Endodermal cell (in vitro differentiated cells): Measurements from ENCODE around the gene C3. TPM values are rescaled to one million over a fixed set of nuclear protein-coding genes. Genes with fewer than 3 reads are reported as not detected.

Experiments used
- DNase-seq: peaks from one replicate; pipeline ENCODE4 v3.0.0-alpha.2; 2017
- H3K27ac ChIP-seq: 2 replicates; pipeline ENCODE4 v1.5.1; 2013; ENCODE audit warnings: mild to moderate bottlenecking, low read depth, low read length, moderate library complexity
- H3K27me3 ChIP-seq: 2 replicates; pipeline ENCODE4 v1.6.1; 2013; ENCODE audit warnings: mild to moderate bottlenecking, low read length, moderate library complexity; ENCODE audit not compliant: insufficient read depth, control insufficient read depth, poor library complexity, severe bottlenecking
- H3K36me3 ChIP-seq: 2 replicates; pipeline ENCODE4 v1.7.0; 2013; ENCODE audit warnings: mild to moderate bottlenecking, low read length, moderate library complexity; ENCODE audit not compliant: control insufficient read depth, insufficient read depth
- H3K4me1 ChIP-seq: one replicate; pipeline ENCODE4 v1.7.0; 2013; ENCODE audit warnings: low read length; ENCODE audit not compliant: control insufficient read depth, insufficient read depth
- H3K4me3 ChIP-seq: 2 replicates; pipeline ENCODE4 v1.5.1; 2013; ENCODE audit warnings: mild to moderate bottlenecking, low read length, moderate library complexity
- H3K9ac ChIP-seq: 2 replicates; pipeline ENCODE4 v1.6.1; 2013; ENCODE audit warnings: mild to moderate bottlenecking, low read length, moderate library complexity; ENCODE audit not compliant: poor library complexity, severe bottlenecking; ENCODE audit errors: extremely low read depth
- H3K9me3 ChIP-seq: 2 replicates; pipeline ENCODE4 v1.6.1; 2013; ENCODE audit warnings: mild to moderate bottlenecking, low read length, moderate library complexity; ENCODE audit not compliant: control insufficient read depth
- H3K27ac Mint-ChIP-seq: 2 replicates; pipeline ENCODE4 v1.8.0; 2020; ENCODE audit warnings: mixed read lengths
- H3K27me3 Mint-ChIP-seq: 2 replicates; pipeline ENCODE4 v1.8.0; 2021; ENCODE audit warnings: mild to moderate bottlenecking, mixed read lengths; ENCODE audit not compliant: insufficient read depth
- H3K36me3 Mint-ChIP-seq: 2 replicates; pipeline ENCODE4 v1.8.0; 2020; ENCODE audit warnings: low read depth, mixed read lengths
- H3K4me1 Mint-ChIP-seq: 2 replicates; pipeline ENCODE4 v1.8.0; 2020; ENCODE audit warnings: mixed read lengths
- H3K4me3 Mint-ChIP-seq: 2 replicates; pipeline ENCODE4 v1.8.0; 2020; ENCODE audit warnings: mild to moderate bottlenecking, moderate library complexity, mixed read lengths
- H3K9me3 Mint-ChIP-seq: 2 replicates; pipeline ENCODE4 v1.8.0; 2020; ENCODE audit warnings: mild to moderate bottlenecking, mixed read lengths
- CTCF ChIP-seq: fragments of 200-600 bp; sonication (generic); conservative IDR thresholded peaks from 2 replicates; pipeline ENCODE4 v1.5.0; 2021; ENCODE audit warnings: antibody characterized with exemption, mild to moderate bottlenecking
- WGBS, 2 experiments: methylation state at CpG; one replicate each; pipeline versions ENCODE4 v1.1.5 to v1.1.7; 2013; ENCODE audit warnings: missing lambda C conversion rate in 2 of 2, mixed read lengths in 1 of 2; ENCODE audit not compliant: insufficient coverage in 1 of 2, insufficient read length in 1 of 2; 5-methylcytosine and 5-hydroxymethylcytosine counted together
- total RNA-seq, 2 donors: library from RNA; stranded (reverse); fragmentation: NEBNext Ultra II Directional in 1 of 2; extraction: Animal tissue kit (Norgen Biotek cat#: 25700) in 1 of 2; gene quantifications; 2 replicates in 1 of 2; 3 replicates in 1 of 2; pipeline ENCODE4 v1.2.1, GENCODE V29; 2021

Gene C3
- total RNA-seq, 2 donors from 2014 or later, result 13.7 to 23.5 TPM

GRCh38 chr19:6729573-6730152 is 9.2 kb upstream of the C3 start:
- H3K27me3 Mint-ChIP-seq, result no peaks in the 10 kb centered on the region
- no peak overlapping the region for H3K27ac Mint-ChIP-seq
- no peak for DNase-seq
- TF ChIP-seq CTCF, result no peak
- peaks cover 28% of the 10 kb centered on the region for H3K36me3 Mint-ChIP-seq
- peaks cover 14% of the 10 kb centered on the region for H3K36me3 ChIP-seq
- 95 to 98% methylated on average over 14 to 23 of the region's 23 CpGs for WGBS, 2 experiments
- H3K4me3 ChIP-seq, result no peak overlapping the region
- no peak overlapping the region for H3K27ac ChIP-seq
- no peaks in the 10 kb centered on the region for H3K4me1 ChIP-seq
- H3K9me3 ChIP-seq, result no peaks in the 10 kb centered on the region
- H3K27me3 ChIP-seq, result no peaks in the 10 kb centered on the region
- no peak overlapping the region for H3K4me3 Mint-ChIP-seq
- H3K9me3 Mint-ChIP-seq, result peaks cover 8% of the 10 kb centered on the region
- no peak overlapping the region for H3K9ac ChIP-seq
- H3K4me1 Mint-ChIP-seq, result peaks cover 3% of the 10 kb centered on the region

- Histone ChIP-seq H3K9me3 (no peaks in the 10 kb centered on the region), H3K9ac (no peak overlapping the region), H3K4me1 (no peaks in the 10 kb centered on the region), H3K27me3 (no peaks in the 10 kb centered on the region), H3K36me3 (peaks cover 12% of the 10 kb centered on the region), H3K4me3 (no peak overlapping the region), H3K27ac (no peak overlapping the region)
- Mint-ChIP-seq H3K4me1 (peaks cover 7% of the 10 kb centered on the region), H3K9me3 (peaks cover 8% of the 10 kb centered on the region), H3K27ac (peak overlapping the region; percentile 72), H3K4me3 (no peak overlapping the region), H3K27me3 (no peaks in the 10 kb centered on the region), H3K36me3 (peaks cover 18% of the 10 kb centered on the region)
- no peak for TF ChIP-seq CTCF
- WGBS, 2 experiments, result 78 to 79% methylated on average over 7 to 8 of the region's 8 CpGs
- peak; percentile 40 for DNase-seq
Observed at GRCh38 chr19:6728346-6728745, 7.9 kb upstream of the C3 start.

- H3K27me3 Mint-ChIP-seq, result no peaks in the 10 kb centered on the region
- H3K9me3 ChIP-seq, result no peaks in the 10 kb centered on the region
- H3K4me1 Mint-ChIP-seq, result peaks cover 10% of the 10 kb centered on the region
- H3K9me3 Mint-ChIP-seq, result peaks cover 8% of the 10 kb centered on the region
- no peak overlapping the region for H3K27ac ChIP-seq
- no peak overlapping the region for H3K4me3 ChIP-seq
- no peaks in the 10 kb centered on the region for H3K4me1 ChIP-seq
- no peaks in the 10 kb centered on the region for H3K27me3 ChIP-seq
- no peaks in the 10 kb centered on the region for H3K36me3 ChIP-seq
- H3K27ac Mint-ChIP-seq, result no peak overlapping the region
- no peak overlapping the region for H3K9ac ChIP-seq
- H3K4me3 Mint-ChIP-seq, result no peak overlapping the region
- H3K36me3 Mint-ChIP-seq, result peaks cover 9% of the 10 kb centered on the region
- DNase-seq, result no peak
- 88 to 92% methylated on average over 12 to 16 of the region's 16 CpGs for WGBS, 2 experiments
- TF ChIP-seq CTCF, result no peak
Observed at GRCh38 chr19:6725513-6726231, 5.2 kb upstream of the C3 start.
